Kasumi-1 (cell line): ENCODE data around the gene GPR148.

Source experiments
- DNase-seq, 2 experiments: peaks; one replicate each; lab custom pipeline; 2025; lab: John Stamatoyannopoulos, UW

GPR148 gene

GRCh38 chr2:130769343-130769907 lies 40.6 kb downstream of the GPR148 start:
- no peak for DNase-seq

GRCh38 chr2:130776550-130776949 lies 47.7 kb downstream of the GPR148 start:
- no peak for DNase-seq

- DNase-seq = no peak
Observed at GRCh38 chr2:130778781-130779180, 49.9 kb downstream of the GPR148 start.
